Thymus (tissue), 11 donors: ENCODE results near the gene HMOX2. TPM values are rescaled to one million over a fixed set of nuclear protein-coding genes. Genes with fewer than 3 reads are reported as not detected.

ENCODE experiments used
- DNase-seq, 9 donors: peaks; one replicate each; pipeline ENCODE4 v3.0.0-alpha.2; 2013; ENCODE audit warnings: low spot score in 9 of 9, low read depth in 6 of 9, missing footprints in 1 of 9
- H3K27ac ChIP-seq, 2 donors: one replicate each; pipeline ENCODE4 v1.5.1; 2013; ENCODE audit warnings: control low read depth in 1 of 2, low read depth in 1 of 2, low read length in 1 of 2, mild to moderate bottlenecking in 1 of 2, moderate library complexity in 1 of 2
- H3K27me3 ChIP-seq, 2 donors: one replicate each; pipeline ENCODE4 v1.5.1; 2013; ENCODE audit warnings: low read length in 1 of 2; ENCODE audit not compliant: control insufficient read depth in 2 of 2, insufficient read depth in 1 of 2
- H3K36me3 ChIP-seq, 2 donors: one replicate each; pipeline ENCODE4 v1.5.1; 2013; ENCODE audit warnings: low read length in 1 of 2, mild to moderate bottlenecking in 1 of 2, moderate library complexity in 1 of 2; ENCODE audit not compliant: control insufficient read depth in 2 of 2, insufficient read depth in 2 of 2
- H3K4me1 ChIP-seq, 2 donors: one replicate each; pipeline ENCODE4 v1.5.1; 2013; ENCODE audit warnings: low read length in 2 of 2; ENCODE audit not compliant: control insufficient read depth in 2 of 2, insufficient read depth in 2 of 2
- H3K4me3 ChIP-seq, 2 donors: one replicate each; pipeline ENCODE4 v1.5.1; 2013; ENCODE audit warnings: low read length in 2 of 2, control low read depth in 1 of 2, mild to moderate bottlenecking in 1 of 2
- H3K9me3 ChIP-seq, 2 donors: one replicate each; pipeline ENCODE4 v1.5.1; 2013; ENCODE audit warnings: low read length in 1 of 2, mild to moderate bottlenecking in 1 of 2; ENCODE audit not compliant: control insufficient read depth in 2 of 2, insufficient read depth in 1 of 2
- WGBS: extraction: QIAGEN DNeasy Blood & Tissue Kit; methylation state at CpG from one replicate; pipeline ENCODE4 v1.1.7; 2013; 5-methylcytosine and 5-hydroxymethylcytosine counted together
- polyA plus RNA-seq: library from polyadenylated mRNA; stranded (reverse); fragments of 200-250 nt; gene quantifications from one replicate; pipeline ENCODE4 v1.2.3, GENCODE V29; 2013
- total RNA-seq: library from RNA; stranded (reverse); fragments of 120-200 nt; gene quantifications from one replicate; pipeline ENCODE4 v1.2.4, GENCODE V29; 2013
- donor health status: healthy.

Gene HMOX2
- total and polyA plus RNA-seq, 2 donors = 38.3 to 54.0 TPM

- H3K4me1 ChIP-seq = peaks cover 18 to 32% of the 10 kb centered on the region in 2 donors
- peak within 1 kb of the TSS; percentile 81 to 85 for H3K27ac ChIP-seq
- WGBS = 2% methylated on average over 60 of the region's 60 CpGs
- peak; percentile 47 to 93 (median 78) for DNase-seq
- no peaks in the 10 kb centered on the region for H3K27me3 ChIP-seq
- H3K4me3 ChIP-seq = peak within 1 kb of the TSS; percentile 64 to 72
- H3K9me3 ChIP-seq = peaks cover 0 to 6% of the 10 kb centered on the region in 2 donors
- H3K36me3 ChIP-seq = peaks cover under 1 to 6% of the 10 kb centered on the region in 2 donors
Observed at GRCh38 chr16:4474192-4474961, 1.8 kb upstream of the HMOX2 start, which contains the start of gene NMRAL1. TSS of gene NMRAL1 (minus strand) at chr16:4474625. CDS start at chr16:4474132, 493 bp downstream.

- Histone ChIP-seq H3K4me1 (peaks cover 18 to 35% of the 10 kb centered on the region in 2 donors), H3K4me3 (no peak overlapping the region), H3K27me3 (no peaks in the 10 kb centered on the region), H3K36me3 (no peaks in the 10 kb centered on the region), H3K9me3 (peaks cover 0 to 6% of the 10 kb centered on the region in 2 donors), H3K27ac (no peak overlapping the region)
- DNase-seq = peak in 1 of 9 donors; percentile 32
- WGBS = 80% methylated on average over 2 of the region's 2 CpGs
Observed at GRCh38 chr16:4477966-4478365, 1.8 kb downstream of the HMOX2 start.

GRCh38 chr16:4481526-4481925 is 5.3 kb downstream of the HMOX2 start:
- no peaks in the 10 kb centered on the region for H3K9me3 ChIP-seq
- peaks cover 6 to 11% of the 10 kb centered on the region in 2 donors for H3K4me1 ChIP-seq
- H3K36me3 ChIP-seq = peaks cover 6 to 10% of the 10 kb centered on the region in 2 donors
- no peak for DNase-seq
- no peak overlapping the region for H3K4me3 ChIP-seq
- H3K27me3 ChIP-seq = no peaks in the 10 kb centered on the region
- 66% methylated on average over 2 of the region's 2 CpGs for WGBS
- H3K27ac ChIP-seq = no peak overlapping the region

- Histone ChIP-seq H3K27me3 (no peaks in the 10 kb centered on the region), H3K27ac (no peak overlapping the region), H3K4me3 (no peak overlapping the region), H3K36me3 (peaks cover 6 to 10% of the 10 kb centered on the region in 2 donors), H3K9me3 (no peaks in the 10 kb centered on the region), H3K4me1 (peaks cover 2 to 8% of the 10 kb centered on the region in 2 donors)
- no peak for DNase-seq
- WGBS = 97% methylated on average over 1 of the region's 1 CpG
Observed at GRCh38 chr16:4481963-4482362, 5.8 kb downstream of the HMOX2 start.

- no peaks in the 10 kb centered on the region for H3K27me3 ChIP-seq
- H3K9me3 ChIP-seq = no peaks in the 10 kb centered on the region
- no peak overlapping the region for H3K4me3 ChIP-seq
- WGBS = 97% methylated on average over 3 of the region's 3 CpGs
- peaks cover 16 to 28% of the 10 kb centered on the region in 2 donors for H3K4me1 ChIP-seq
- no peak for DNase-seq
- H3K36me3 ChIP-seq = peaks cover 10 to 28% of the 10 kb centered on the region in 2 donors
- H3K27ac ChIP-seq = no peak overlapping the region
Observed at GRCh38 chr16:4486126-4486893, 10.1 kb downstream of the HMOX2 start.

GRCh38 chr16:4487955-4488498 is 11.8 kb downstream of the HMOX2 start:
- no peak overlapping the region for H3K4me3 ChIP-seq
- H3K27ac ChIP-seq = peak overlapping the region; percentile 69 to 77
- H3K36me3 ChIP-seq = peaks cover 10 to 32% of the 10 kb centered on the region in 2 donors
- peaks cover 16 to 25% of the 10 kb centered on the region in 2 donors for H3K4me1 ChIP-seq
- H3K9me3 ChIP-seq = no peaks in the 10 kb centered on the region
- WGBS = 86% methylated on average over 5 of the region's 5 CpGs
- H3K27me3 ChIP-seq = no peaks in the 10 kb centered on the region
- no peak for DNase-seq

- 8% methylated on average over 1 of the region's 1 CpG for WGBS
- DNase-seq = peak in 2 of 9 donors; percentile 36 to 75
- Histone ChIP-seq H3K27me3 (no peaks in the 10 kb centered on the region), H3K27ac (peak overlapping the region; percentile 77 to 85), H3K4me3 (no peak overlapping the region), H3K9me3 (no peaks in the 10 kb centered on the region), H3K4me1 (peaks cover 16 to 25% of the 10 kb centered on the region in 2 donors), H3K36me3 (peaks cover 10 to 32% of the 10 kb centered on the region in 2 donors)
Observed at GRCh38 chr16:4488499-4488967, 12.3 kb downstream of the HMOX2 start.

- Histone ChIP-seq H3K4me3 (no peak overlapping the region), H3K27me3 (no peaks in the 10 kb centered on the region), H3K27ac (peak overlapping the region; percentile 77 to 85), H3K4me1 (peaks cover 16 to 25% of the 10 kb centered on the region in 2 donors), H3K9me3 (no peaks in the 10 kb centered on the region), H3K36me3 (peaks cover 10 to 32% of the 10 kb centered on the region in 2 donors)
- DNase-seq = no peak
- 93% methylated on average over 5 of the region's 5 CpGs for WGBS
Observed at GRCh38 chr16:4489030-4489429, 12.8 kb downstream of the HMOX2 start.
